ENCODE data around the gene SCAF1.
A peak's percentile ranks its signal among the peaks of the same experiment; 100 is the strongest.

The SCAF1 gene

GRCh38 chr19:49593233-49594113 lies 48.5 kb upstream of the SCAF1 start:
- peak overlapping the region; percentile 94 for H3K27ac ChIP-seq (replicated peaks)
- no peaks in the 10 kb centered on the region for H3K27me3 ChIP-seq (ENCODE audit: insufficient read depth, poor library complexity, severe bottlenecking)
- peak overlapping the region; percentile 93 for H3K4me3 ChIP-seq (replicated peaks; ENCODE audit: insufficient read depth, low read length)
- no peak for TF ChIP-seq POLR2AphosphoS5 (IDR thresholded peaks at IDR 0.05; ENCODE audit: low read depth)
- TF ChIP-seq CTCF (IDR thresholded peaks at IDR 0.05; ENCODE audit: insufficient read depth, low read length) = no peak
- TF ChIP-seq REST (IDR thresholded peaks at IDR 0.05; ENCODE audit: insufficient replicate concordance, low read depth) = no peak
- TF ChIP-seq GABPA (IDR thresholded peaks at IDR 0.05; ENCODE audit: low read depth) = no peak
- TF ChIP-seq SPI1 (IDR thresholded peaks at IDR 0.05; ENCODE audit: borderline replicate concordance, low read depth) = no peak
- DNase-seq (ENCODE audit: low read depth in 1 of 2, low spot score in 1 of 2) = peak; percentile 84 to 94

GRCh38 chr19:49594157-49594992 lies 47.6 kb upstream of the SCAF1 start:
- no peak for TF ChIP-seq POLR2AphosphoS5 (IDR thresholded peaks at IDR 0.05; ENCODE audit: low read depth)
- TF ChIP-seq GABPA (IDR thresholded peaks at IDR 0.05; ENCODE audit: low read depth) = no peak
- TF ChIP-seq REST (IDR thresholded peaks at IDR 0.05; ENCODE audit: insufficient replicate concordance, low read depth) = no peak
- TF ChIP-seq SPI1 (IDR thresholded peaks at IDR 0.05; ENCODE audit: borderline replicate concordance, low read depth) = no peak
- no peak for TF ChIP-seq CTCF (IDR thresholded peaks at IDR 0.05; ENCODE audit: insufficient read depth, low read length)
- Histone ChIP-seq H3K27me3 (ENCODE audit: insufficient read depth, poor library complexity, severe bottlenecking) (no peaks in the 10 kb centered on the region), H3K4me3 (replicated peaks; ENCODE audit: insufficient read depth, low read length) (no peak overlapping the region), H3K27ac (replicated peaks) (no peak overlapping the region)
- DNase-seq (ENCODE audit: low read depth in 1 of 2, low spot score in 1 of 2) = no peak

- no peak for DNase-seq (ENCODE audit: low read depth in 1 of 2, low spot score in 1 of 2)
Measured at GRCh38 chr19:49594993-49595818, 46.8 kb upstream of the SCAF1 start.

More at GRCh38 chr19:49594993-49595818, 46.8 kb upstream of the SCAF1 start:
- H3K4me3 ChIP-seq (replicated peaks; ENCODE audit: insufficient read depth, low read length) = no peak overlapping the region
- H3K27ac ChIP-seq (replicated peaks) = no peak overlapping the region
- TF ChIP-seq REST (IDR thresholded peaks at IDR 0.05; ENCODE audit: insufficient replicate concordance, low read depth) (no peak), GABPA (IDR thresholded peaks at IDR 0.05; ENCODE audit: low read depth) (no peak), POLR2AphosphoS5 (IDR thresholded peaks at IDR 0.05; ENCODE audit: low read depth) (no peak), SPI1 (IDR thresholded peaks at IDR 0.05; ENCODE audit: borderline replicate concordance, low read depth) (no peak), CTCF (IDR thresholded peaks at IDR 0.05; ENCODE audit: insufficient read depth, low read length) (no peak)
- H3K27me3 ChIP-seq (ENCODE audit: insufficient read depth, poor library complexity, severe bottlenecking) = no peaks in the 10 kb centered on the region
